ENCODE measurements around the gene ICAM1. TPM values are rescaled to one million over a fixed set of nuclear protein-coding genes. Genes with fewer than 3 reads are reported as not detected.

Gene ICAM1
- total RNA-seq, 2 experiments from 2014 or later, result 35.5 to 37.2 TPM

DNA sequence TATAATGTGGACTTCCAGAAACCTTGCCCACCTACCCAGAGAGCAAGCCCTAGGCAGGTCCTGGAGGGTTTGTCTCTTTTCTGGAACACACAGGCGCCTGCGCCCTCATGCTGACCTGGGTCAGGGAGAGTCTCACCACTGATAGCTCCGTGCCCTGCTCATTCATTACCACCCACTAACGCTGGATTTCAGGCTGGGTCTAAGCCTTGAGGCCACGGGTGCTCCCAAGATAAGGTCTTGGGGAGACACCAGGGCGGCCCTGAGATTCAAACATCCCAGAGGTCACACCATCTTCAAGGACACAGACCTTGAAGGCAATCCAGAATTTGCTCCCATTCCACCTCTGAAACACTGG lies 44.9 kb upstream of the ICAM1 start:
- Mint-ChIP-seq H3K4me1 (ENCODE audit: low read depth) (peaks cover 14% of the 10 kb centered on the region), H3K9me3 (no peaks in the 10 kb centered on the region), H3K27ac (no peak overlapping the region), H3K27me3 (no peaks in the 10 kb centered on the region), H3K36me3 (ENCODE audit: low read depth) (no peaks in the 10 kb centered on the region), H3K4me3 (no peak overlapping the region)
- TF ChIP-seq CTCF (IDR thresholded peaks at IDR 0.05), result no peak
- no peak for DNase-seq
- ChIA-PET POLR2A (interaction anchor here (1.0 to 2.7 kb wide), 3 partner anchors 10 to 60 kb away, joined by 3 to 7 read pairs (median 5); partner anchors contain the start of gene DNMT1), CTCF (interaction anchor here (0.9 to 1.0 kb wide), 2 partner anchors 10 to 24 kb away, joined by 3 read pairs; no protein-coding TSS in a partner anchor)
- ATAC-seq, result no peak
- intact Hi-C loops (cut with micrococcal nuclease), result no loop called here

GRCh38 chr19:10226376-10227025 lies 44.4 kb upstream of the ICAM1 start:
- ATAC-seq, result no peak
- no peak overlapping the region for H3K4me3 Mint-ChIP-seq

DNA sequence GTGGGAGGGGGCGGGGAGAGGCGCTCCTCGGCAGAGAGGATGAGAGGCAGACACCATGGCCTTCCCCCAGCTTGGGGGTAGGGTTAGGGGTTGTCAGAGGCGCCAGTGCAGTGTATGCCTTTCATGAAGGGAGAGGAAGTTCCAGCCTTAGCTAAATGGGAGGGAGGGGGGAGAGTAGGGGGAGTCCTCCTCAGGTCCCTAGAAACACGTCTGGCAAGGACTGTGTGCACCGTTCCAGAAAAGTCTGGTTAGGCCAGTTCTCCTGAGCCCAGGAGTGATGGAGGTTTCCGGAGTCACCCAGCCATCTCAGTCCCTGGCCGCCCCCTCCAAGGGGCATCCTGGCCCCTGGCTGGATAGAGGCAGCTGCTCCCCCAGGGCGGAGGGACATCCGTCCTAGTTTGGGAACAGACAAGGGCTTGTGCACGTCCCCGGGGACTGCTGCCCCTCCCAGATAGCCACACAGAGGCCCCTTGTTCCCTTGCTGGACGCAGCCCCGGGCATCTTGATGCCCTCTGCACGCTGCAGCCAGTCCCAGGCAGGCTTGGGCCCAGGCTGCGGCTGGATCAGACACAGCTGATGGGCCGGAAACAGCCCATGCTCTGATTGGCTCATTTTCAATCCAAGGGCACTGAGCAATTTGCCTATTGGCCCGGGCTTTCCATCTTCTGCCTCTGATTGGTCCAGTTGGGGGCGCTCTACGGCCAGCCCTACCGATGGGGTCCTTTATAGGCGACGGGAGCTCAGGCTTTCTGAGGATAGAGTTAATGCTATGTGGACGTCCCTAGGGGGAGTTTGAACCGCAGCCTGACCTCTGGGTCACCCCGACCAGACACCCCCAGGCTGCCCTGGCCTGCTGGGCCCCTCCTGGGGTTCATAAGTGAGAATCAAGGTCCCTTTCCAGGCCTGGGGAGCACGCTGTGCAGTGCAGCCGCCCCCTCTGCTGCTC lies 43.6 kb upstream of the ICAM1 start:
- no peaks in the 10 kb centered on the region for H3K27me3 Mint-ChIP-seq
- H3K9me3 Mint-ChIP-seq, result no peaks in the 10 kb centered on the region
- intact Hi-C loops (cut with micrococcal nuclease), result no loop called here
- DNase-seq (peak; percentile 18), ATAC-seq (no peak)
- no peaks in the 10 kb centered on the region for H3K36me3 Mint-ChIP-seq (ENCODE audit: low read depth)
- POLR2A ChIA-PET, result interaction anchor here (1.0 to 2.7 kb wide), 4 partner anchors 9 to 61 kb away, joined by 3 to 7 read pairs (median 4); partner anchors contain the start of gene DNMT1
- no peak overlapping the region for H3K27ac Mint-ChIP-seq
- no peak overlapping the region for H3K4me3 Mint-ChIP-seq
- CTCF ChIA-PET, result interaction anchor here (1.0 to 3.8 kb wide), 5 partner anchors 9 to 33 kb away, joined by 3 to 23 read pairs (median 3); no protein-coding TSS in a partner anchor
- H3K4me1 Mint-ChIP-seq (ENCODE audit: low read depth), result peaks cover 16% of the 10 kb centered on the region
- TF ChIP-seq CTCF (IDR thresholded peaks at IDR 0.05), result no peak

More at GRCh38 chr19:10226376-10227025, 44.4 kb upstream of the ICAM1 start:
- CTCF ChIA-PET, result interaction anchor here (0.9 to 1.4 kb wide), 3 partner anchors 10 to 34 kb away, joined by 3 read pairs; no protein-coding TSS in a partner anchor
- Mint-ChIP-seq H3K27me3 (no peaks in the 10 kb centered on the region), H3K9me3 (no peaks in the 10 kb centered on the region), H3K36me3 (ENCODE audit: low read depth) (no peaks in the 10 kb centered on the region), H3K4me1 (ENCODE audit: low read depth) (peaks cover 15% of the 10 kb centered on the region), H3K27ac (no peak overlapping the region)
- DNase-seq, result no peak
- POLR2A ChIA-PET, result interaction anchor here (1.0 to 2.7 kb wide), 3 partner anchors 10 to 60 kb away, joined by 3 to 7 read pairs (median 5); partner anchors contain the start of gene DNMT1
- intact Hi-C loops (cut with micrococcal nuclease), result no loop called here
- no peak for TF ChIP-seq CTCF (IDR thresholded peaks at IDR 0.05)

DNA sequence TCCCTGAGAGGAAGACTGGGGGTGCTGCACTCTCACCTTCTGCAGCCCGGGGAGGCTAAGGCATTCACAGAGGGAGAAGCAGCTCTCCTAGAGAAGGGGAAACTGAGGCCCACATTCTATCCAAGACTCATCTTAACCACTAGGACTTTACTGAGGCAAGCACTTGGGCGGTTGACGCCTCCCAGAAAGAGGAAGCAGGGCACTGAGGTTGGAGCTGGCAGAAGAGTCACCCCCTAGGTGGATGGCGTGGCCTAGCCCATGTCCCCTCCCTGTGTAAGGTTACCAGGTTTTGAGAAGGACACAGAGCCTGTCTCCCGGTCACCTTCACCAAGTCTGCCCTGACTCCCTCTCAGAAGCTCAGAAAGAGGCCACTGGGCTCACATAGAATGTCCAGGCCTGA lies 42.5 kb upstream of the ICAM1 start:
- H3K4me3 Mint-ChIP-seq, result no peak overlapping the region
- no peak overlapping the region for H3K27ac Mint-ChIP-seq
- TF ChIP-seq CTCF (IDR thresholded peaks at IDR 0.05), result no peak
- DNase-seq (no peak), ATAC-seq (no peak)
- H3K9me3 Mint-ChIP-seq, result no peaks in the 10 kb centered on the region
- H3K4me1 Mint-ChIP-seq (ENCODE audit: low read depth), result peaks cover 16% of the 10 kb centered on the region
- intact Hi-C loops (cut with micrococcal nuclease), result no loop called here
- H3K36me3 Mint-ChIP-seq (ENCODE audit: low read depth), result no peaks in the 10 kb centered on the region
- CTCF ChIA-PET, result interaction anchor here (1.0 to 3.8 kb wide), 10 partner anchors 12 to 85 kb away, joined by 3 to 23 read pairs (median 5); partner anchors contain the start of gene DNMT1
- H3K27me3 Mint-ChIP-seq, result no peaks in the 10 kb centered on the region
- POLR2A ChIA-PET, result interaction anchor here (0.8 to 1.2 kb wide), 4 partner anchors 27 to 133 kb away, joined by 3 read pairs; no protein-coding TSS in a partner anchor
